ENCODE results near the gene PRDM2.

Gene PRDM2

GRCh38 chr1:13873032-13873431 is 173.0 kb downstream of the PRDM2 start:
- Histone ChIP-seq H3K9me3 (replicated peaks in 1 of 11) (peaks cover 0 to 38% (median 10%) of the 10 kb centered on the region in 11 experiments; a peak in 8 of 22 replicates), H3K27ac (no peak overlapping the region), H3K4me2 (no peak overlapping the region), H3K9ac (no peak overlapping the region), H4K20me1 (no peaks in the 10 kb centered on the region), H3K4me1 (peaks cover 0 to 26% (median 14%) of the 10 kb centered on the region in 10 experiments; a peak in 14 of 20 replicates), H3K36me3 (no peaks in the 10 kb centered on the region), H3K4me3 (no peak overlapping the region), H3K27me3 (no peaks in the 10 kb centered on the region)
- no peak for TF ChIP-seq Cebpa-rat (IDR thresholded peaks at IDR 0.05)

All from BLaER1 treated with 17β-estradiol and CSF1 and Interleukin-3, amounts not matched to agents 10 nM and 100 nM (cell line).